Neural cell (in vitro differentiated cells): ENCODE data around the gene ZNF496.

Source experiments
- CTCF ChIP-seq: fragments of 450-650 bp; IDR thresholded peaks from 2 replicates; pipeline ENCODE4 v1.5.1; 2014; ENCODE audit warnings: antibody characterized with exemption, mild to moderate bottlenecking, moderate library complexity; ENCODE audit not compliant: poor library complexity, severe bottlenecking
- EZH2 ChIP-seq: fragments of 200-600, 300-800 bp; shearing (Covaris generic), sonication (generic); IDR thresholded peaks from 2 replicates; pipeline ENCODE4 v1.6.1; 2014; ENCODE audit warnings: antibody characterized with exemption, low read length, borderline replicate concordance, mild to moderate bottlenecking; ENCODE audit not compliant: insufficient read depth, poor library complexity, severe bottlenecking
- TF ChIP-seq, protein P1 (sequence below): IDR thresholded peaks from 2 replicates; pipeline ENCODE4 v1.6.1; 2012; ENCODE audit warnings: borderline replicate concordance

DNA sequence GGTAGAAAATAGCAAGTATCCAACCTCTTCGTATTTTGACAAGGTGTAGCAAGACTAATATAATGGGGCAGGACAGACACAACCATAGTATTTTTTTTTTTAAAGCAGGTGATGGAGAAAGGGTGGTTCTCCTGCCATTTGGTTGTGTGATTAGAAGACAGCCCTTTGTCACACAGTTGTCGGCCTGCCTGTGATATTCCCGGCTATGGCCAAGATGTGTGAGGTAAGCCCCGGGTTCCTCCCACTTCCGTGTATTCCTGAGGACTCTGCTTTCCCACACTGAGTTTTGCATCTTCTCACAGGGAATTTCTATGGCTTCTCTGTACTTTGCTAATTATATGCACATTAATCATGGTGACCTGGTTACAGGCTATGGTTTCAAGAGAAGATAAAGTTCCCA lies 35.9 kb downstream of the ZNF496 start:
- TF ChIP-seq CTCF = no peak
- TF ChIP-seq, protein P1, sequence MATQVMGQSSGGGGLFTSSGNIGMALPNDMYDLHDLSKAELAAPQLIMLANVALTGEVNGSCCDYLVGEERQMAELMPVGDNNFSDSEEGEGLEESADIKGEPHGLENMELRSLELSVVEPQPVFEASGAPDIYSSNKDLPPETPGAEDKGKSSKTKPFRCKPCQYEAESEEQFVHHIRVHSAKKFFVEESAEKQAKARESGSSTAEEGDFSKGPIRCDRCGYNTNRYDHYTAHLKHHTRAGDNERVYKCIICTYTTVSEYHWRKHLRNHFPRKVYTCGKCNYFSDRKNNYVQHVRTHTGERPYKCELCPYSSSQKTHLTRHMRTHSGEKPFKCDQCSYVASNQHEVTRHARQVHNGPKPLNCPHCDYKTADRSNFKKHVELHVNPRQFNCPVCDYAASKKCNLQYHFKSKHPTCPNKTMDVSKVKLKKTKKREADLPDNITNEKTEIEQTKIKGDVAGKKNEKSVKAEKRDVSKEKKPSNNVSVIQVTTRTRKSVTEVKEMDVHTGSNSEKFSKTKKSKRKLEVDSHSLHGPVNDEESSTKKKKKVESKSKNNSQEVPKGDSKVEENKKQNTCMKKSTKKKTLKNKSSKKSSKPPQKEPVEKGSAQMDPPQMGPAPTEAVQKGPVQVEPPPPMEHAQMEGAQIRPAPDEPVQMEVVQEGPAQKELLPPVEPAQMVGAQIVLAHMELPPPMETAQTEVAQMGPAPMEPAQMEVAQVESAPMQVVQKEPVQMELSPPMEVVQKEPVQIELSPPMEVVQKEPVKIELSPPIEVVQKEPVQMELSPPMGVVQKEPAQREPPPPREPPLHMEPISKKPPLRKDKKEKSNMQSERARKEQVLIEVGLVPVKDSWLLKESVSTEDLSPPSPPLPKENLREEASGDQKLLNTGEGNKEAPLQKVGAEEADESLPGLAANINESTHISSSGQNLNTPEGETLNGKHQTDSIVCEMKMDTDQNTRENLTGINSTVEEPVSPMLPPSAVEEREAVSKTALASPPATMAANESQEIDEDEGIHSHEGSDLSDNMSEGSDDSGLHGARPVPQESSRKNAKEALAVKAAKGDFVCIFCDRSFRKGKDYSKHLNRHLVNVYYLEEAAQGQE = no peak
- no peak for TF ChIP-seq EZH2
